GM10266 (cell line): ENCODE measurements around the gene DLEC1.

Experiments
- DNase-seq: peaks from one replicate; pipeline ENCODE4 v3.0.0; 2012; ENCODE audit errors: extremely low spot score
- TF ChIP-seq, protein P1 (sequence below): IDR thresholded peaks from 2 replicates; pipeline ENCODE4 v1.5.1; 2012; ENCODE audit warnings: mild to moderate bottlenecking, low read depth; ENCODE audit not compliant: control insufficient read depth, insufficient read depth; ENCODE audit errors: missing control alignments

DLEC1 gene

DNA sequence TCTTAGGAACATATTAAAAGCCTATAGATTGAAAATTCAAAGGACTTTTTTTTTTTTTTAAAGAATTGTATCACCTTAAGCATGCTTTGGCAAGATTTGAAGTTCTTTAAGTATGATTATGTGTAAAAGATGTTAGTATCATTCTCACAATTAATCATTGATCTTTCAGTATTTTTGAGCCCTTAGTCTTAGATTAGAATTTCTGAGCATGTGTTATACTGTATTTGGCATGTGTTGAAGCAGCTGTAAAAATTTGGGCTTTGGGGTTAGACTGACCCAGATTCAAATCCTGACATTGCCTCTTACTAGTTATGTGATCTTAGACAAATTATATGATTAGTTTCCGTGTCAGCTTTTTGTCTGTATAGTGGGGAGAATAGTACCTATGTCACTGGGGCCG is 132.6 kb downstream of the DLEC1 start:
- TF ChIP-seq, protein P1, sequence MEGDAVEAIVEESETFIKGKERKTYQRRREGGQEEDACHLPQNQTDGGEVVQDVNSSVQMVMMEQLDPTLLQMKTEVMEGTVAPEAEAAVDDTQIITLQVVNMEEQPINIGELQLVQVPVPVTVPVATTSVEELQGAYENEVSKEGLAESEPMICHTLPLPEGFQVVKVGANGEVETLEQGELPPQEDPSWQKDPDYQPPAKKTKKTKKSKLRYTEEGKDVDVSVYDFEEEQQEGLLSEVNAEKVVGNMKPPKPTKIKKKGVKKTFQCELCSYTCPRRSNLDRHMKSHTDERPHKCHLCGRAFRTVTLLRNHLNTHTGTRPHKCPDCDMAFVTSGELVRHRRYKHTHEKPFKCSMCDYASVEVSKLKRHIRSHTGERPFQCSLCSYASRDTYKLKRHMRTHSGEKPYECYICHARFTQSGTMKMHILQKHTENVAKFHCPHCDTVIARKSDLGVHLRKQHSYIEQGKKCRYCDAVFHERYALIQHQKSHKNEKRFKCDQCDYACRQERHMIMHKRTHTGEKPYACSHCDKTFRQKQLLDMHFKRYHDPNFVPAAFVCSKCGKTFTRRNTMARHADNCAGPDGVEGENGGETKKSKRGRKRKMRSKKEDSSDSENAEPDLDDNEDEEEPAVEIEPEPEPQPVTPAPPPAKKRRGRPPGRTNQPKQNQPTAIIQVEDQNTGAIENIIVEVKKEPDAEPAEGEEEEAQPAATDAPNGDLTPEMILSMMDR: no peak
- no peak for DNase-seq
